Measurements from ENCODE around the gene ZBTB34.
A peak's percentile ranks its signal among the peaks of the same experiment; 100 is the strongest.
"Not testable (repeated sequence)": the region's sequence is repeated elsewhere in the genome, so short reads cannot be mapped to it uniquely, and the experiment has no call there.

The ZBTB34 gene

GRCh38 chr9:126860077-126860756 lies at the start of gene ZBTB34:
Gene ZBTB34, plus strand, starts transcription at chr9:126860639. Its CDS starts 18,761 bp downstream, at chr9:126879400.
- peak; percentile 87 for DNase-seq

GRCh38 chr9:126813072-126813471 lies 47.4 kb upstream of the ZBTB34 start:
- no peak for DNase-seq

GRCh38 chr9:126814091-126814490 lies 46.3 kb upstream of the ZBTB34 start:
- DNase-seq: no peak

GRCh38 chr9:126817615-126818014 lies 42.8 kb upstream of the ZBTB34 start:
- DNase-seq: not testable (repeated sequence)

GRCh38 chr9:126818482-126818881 lies 42.0 kb upstream of the ZBTB34 start:
- no peak for DNase-seq

- DNase-seq: no peak
These were observed 41.0 kb upstream of the ZBTB34 start for GRCh38 chr9:126819482-126819881.

- no peak for DNase-seq
These were observed 38.2 kb upstream of the ZBTB34 start for GRCh38 chr9:126822278-126822677.

GRCh38 chr9:126822873-126823272 lies 37.6 kb upstream of the ZBTB34 start:
- no peak for DNase-seq

GRCh38 chr9:126824052-126824451 lies 36.4 kb upstream of the ZBTB34 start:
- DNase-seq: not testable (repeated sequence)

GRCh38 chr9:126827227-126827626 lies 33.2 kb upstream of the ZBTB34 start:
- no peak for DNase-seq

- DNase-seq: no peak
These were observed 31.4 kb upstream of the ZBTB34 start for GRCh38 chr9:126829035-126829434.

GRCh38 chr9:126830827-126831226 lies 29.6 kb upstream of the ZBTB34 start:
- no peak for DNase-seq

GRCh38 chr9:126832440-126832839 lies 28.0 kb upstream of the ZBTB34 start:
- no peak for DNase-seq

GRCh38 chr9:126833020-126833419 lies 27.4 kb upstream of the ZBTB34 start:
- DNase-seq: no peak

GRCh38 chr9:126833710-126834345 lies 26.6 kb upstream of the ZBTB34 start:
- DNase-seq: no peak

GRCh38 chr9:126834672-126835071 lies 25.8 kb upstream of the ZBTB34 start:
- DNase-seq: no peak

GRCh38 chr9:126836216-126836615 lies 24.2 kb upstream of the ZBTB34 start:
- no peak for DNase-seq

GRCh38 chr9:126838055-126838811 lies 22.2 kb upstream of the ZBTB34 start:
- DNase-seq: no peak

GRCh38 chr9:126838895-126839294 lies 21.5 kb upstream of the ZBTB34 start:
- DNase-seq: no peak

- DNase-seq: no peak
These were observed 21.1 kb upstream of the ZBTB34 start for GRCh38 chr9:126839301-126839700.

GRCh38 chr9:126842220-126842842 lies 18.1 kb upstream of the ZBTB34 start:
- no peak for DNase-seq

- no peak for DNase-seq
These were observed 17.3 kb upstream of the ZBTB34 start for GRCh38 chr9:126842977-126843799.

- no peak for DNase-seq
These were observed 16.4 kb upstream of the ZBTB34 start for GRCh38 chr9:126844085-126844484.
